ENCODE measurements around the gene AIMP1. TPM values are rescaled to one million over a fixed set of nuclear protein-coding genes. Genes with fewer than 3 reads are reported as not detected.

The AIMP1 gene
- polyA plus RNA-seq, 3 donors: 15.2 to 65.6 (median 56.1) TPM

GRCh38 chr4:106297245-106298035 is 18.9 kb upstream of the AIMP1 start:
- Histone ChIP-seq H4K20me1 (ENCODE audit: insufficient read depth, low read length) (no peaks in the 10 kb centered on the region), H3K79me2 (ENCODE audit: insufficient read depth, low read length) (no peaks in the 10 kb centered on the region)
- intact Hi-C loops (cut with micrococcal nuclease): no loop called here

DNA sequence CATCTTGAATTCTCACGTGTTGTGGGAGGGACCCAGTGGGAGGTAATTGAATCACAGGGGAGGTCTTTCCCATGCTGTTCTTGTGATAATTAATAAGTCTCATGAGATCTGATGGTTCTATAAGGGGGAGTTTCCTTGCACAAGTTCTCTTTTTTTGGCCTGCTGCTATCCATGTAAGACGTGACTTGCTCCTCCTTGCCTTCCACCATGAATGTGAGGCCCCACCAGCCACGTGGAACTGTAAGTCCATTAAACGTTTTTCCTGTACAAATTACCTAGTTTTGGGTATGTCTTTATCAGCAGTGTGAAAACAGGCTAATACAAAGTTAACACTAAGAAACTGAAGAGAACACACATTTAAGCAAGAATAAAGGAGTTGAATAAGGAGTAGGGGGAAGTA is 16.4 kb upstream of the AIMP1 start:
- peaks cover 4% of the 10 kb centered on the region for H3K4me1 Mint-ChIP-seq
- no peaks in the 10 kb centered on the region for H3K27me3 Mint-ChIP-seq (ENCODE audit: low read depth in 3 of 3)
- Histone ChIP-seq H3K4me3 (replicated peaks in 1 of 3; ENCODE audit: low read depth in 2 of 3, low read length in 3 of 3) (no peak overlapping the region), H4K20me1 (ENCODE audit: insufficient read depth, low read length) (no peaks in the 10 kb centered on the region), H3K9ac (ENCODE audit: insufficient read depth, low read length, poor library complexity, severe bottlenecking) (no peak overlapping the region), H3K27me3 (ENCODE audit: control insufficient read depth in 2 of 2, insufficient read depth in 2 of 2, low read length in 2 of 2) (no peaks in the 10 kb centered on the region), H3K4me1 (ENCODE audit: control insufficient read depth in 1 of 2, insufficient read depth in 2 of 2, low read length in 2 of 2) (no peaks in the 10 kb centered on the region), H3K79me2 (ENCODE audit: insufficient read depth, low read length) (no peaks in the 10 kb centered on the region), H3K9me3 (replicated peaks in 1 of 2; ENCODE audit: control insufficient read depth in 1 of 2, insufficient read depth in 1 of 2, low read length in 2 of 2) (peaks cover 3 to 4% of the 10 kb centered on the region in 2 donors), H3K36me3 (replicated peaks in 1 of 2; ENCODE audit: control insufficient read depth in 1 of 2, insufficient read depth in 2 of 2, low read length in 2 of 2) (peaks cover 7 to 79% of the 10 kb centered on the region in 2 donors), H3K27ac (ENCODE audit: low read depth in 1 of 2, low read length in 2 of 2) (peak overlapping the region in 1 of 2 donors; percentile 45), H2AFZ (ENCODE audit: insufficient read depth, low read depth, low read length, poor library complexity, severe bottlenecking) (no peak overlapping the region), H3K4me2 (replicated peaks; ENCODE audit: extremely low read depth, low read length, poor library complexity, severe bottlenecking) (no peak overlapping the region)
- peaks cover 46 to 64% of the 10 kb centered on the region in 2 donors for H3K36me3 Mint-ChIP-seq
- H3K9me3 Mint-ChIP-seq: peaks cover 0 to 7% (median 4%) of the 10 kb centered on the region in 7 donors
- H3K27ac Mint-ChIP-seq: peak overlapping the region in 5 of 7 donors; percentile 57 to 89 (median 71)
- intact Hi-C loops (cut with micrococcal nuclease): no loop called here
- no peak for DNase-seq
- TF ChIP-seq CTCF (IDR thresholded peaks at IDR 0.05): no peak
- H3K4me3 Mint-ChIP-seq: no peak overlapping the region
- WGBS (ENCODE audit: insufficient coverage): no CpG with 5 or more reads among the region's 4 CpGs

More at GRCh38 chr4:106297245-106298035, 18.9 kb upstream of the AIMP1 start:
- Histone ChIP-seq H3K9ac (ENCODE audit: insufficient read depth, low read length, poor library complexity, severe bottlenecking) (no peak overlapping the region), H3K36me3 (replicated peaks in 1 of 2; ENCODE audit: control insufficient read depth in 1 of 2, insufficient read depth in 2 of 2, low read length in 2 of 2) (peaks cover 23 to 83% of the 10 kb centered on the region in 2 donors), H3K9me3 (replicated peaks in 1 of 2; ENCODE audit: control insufficient read depth in 1 of 2, insufficient read depth in 1 of 2, low read length in 2 of 2) (peaks cover 3 to 4% of the 10 kb centered on the region in 2 donors), H3K27ac (ENCODE audit: low read depth in 1 of 2, low read length in 2 of 2) (no peak overlapping the region), H3K4me3 (replicated peaks in 1 of 3; ENCODE audit: low read depth in 2 of 3, low read length in 3 of 3) (no peak overlapping the region), H2AFZ (ENCODE audit: insufficient read depth, low read depth, low read length, poor library complexity, severe bottlenecking) (no peak overlapping the region), H3K4me2 (replicated peaks; ENCODE audit: extremely low read depth, low read length, poor library complexity, severe bottlenecking) (no peak overlapping the region), H3K4me1 (ENCODE audit: control insufficient read depth in 1 of 2, insufficient read depth in 2 of 2, low read length in 2 of 2) (no peaks in the 10 kb centered on the region), H3K27me3 (ENCODE audit: control insufficient read depth in 2 of 2, insufficient read depth in 2 of 2, low read length in 2 of 2) (no peaks in the 10 kb centered on the region)
- no peak for TF ChIP-seq CTCF (IDR thresholded peaks at IDR 0.05)
- peaks cover 4% of the 10 kb centered on the region for H3K4me1 Mint-ChIP-seq
- H3K27ac Mint-ChIP-seq: no peak overlapping the region
- no peaks in the 10 kb centered on the region for H3K27me3 Mint-ChIP-seq (ENCODE audit: low read depth in 3 of 3)
- H3K4me3 Mint-ChIP-seq: no peak overlapping the region
- H3K36me3 Mint-ChIP-seq: peaks cover 54 to 67% of the 10 kb centered on the region in 2 donors
- peaks cover 3 to 7% (median 4%) of the 10 kb centered on the region in 7 donors for H3K9me3 Mint-ChIP-seq
- no peak for DNase-seq

All from CD14-positive monocyte (primary cell).